ENCODE results near the gene TAF4.
"Not testable (repeated sequence)": the region's sequence is repeated elsewhere in the genome, so short reads cannot be mapped to it uniquely, and the experiment has no call there.

Gene TAF4

DNA sequence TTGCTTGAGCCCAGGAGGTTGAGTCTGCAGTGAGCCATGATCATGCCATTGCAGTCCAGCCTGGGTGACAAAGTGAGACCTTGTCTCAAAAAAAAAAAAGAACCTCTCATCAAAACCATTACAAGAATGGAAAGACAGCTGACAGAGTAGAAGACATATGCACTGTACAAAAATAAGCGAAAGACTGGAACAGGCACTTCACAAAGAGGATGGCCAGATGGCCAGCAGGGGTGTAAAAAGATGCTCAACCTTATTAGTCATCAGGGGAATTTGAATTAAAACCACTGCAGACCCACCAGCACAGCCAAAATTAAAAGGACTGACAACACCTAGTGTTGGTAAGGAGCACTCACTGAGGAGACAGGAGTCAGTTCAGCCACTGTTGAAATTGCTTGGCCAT lies 13.5 kb upstream of the TAF4 start:
- DNase-seq, result no peak

DNA sequence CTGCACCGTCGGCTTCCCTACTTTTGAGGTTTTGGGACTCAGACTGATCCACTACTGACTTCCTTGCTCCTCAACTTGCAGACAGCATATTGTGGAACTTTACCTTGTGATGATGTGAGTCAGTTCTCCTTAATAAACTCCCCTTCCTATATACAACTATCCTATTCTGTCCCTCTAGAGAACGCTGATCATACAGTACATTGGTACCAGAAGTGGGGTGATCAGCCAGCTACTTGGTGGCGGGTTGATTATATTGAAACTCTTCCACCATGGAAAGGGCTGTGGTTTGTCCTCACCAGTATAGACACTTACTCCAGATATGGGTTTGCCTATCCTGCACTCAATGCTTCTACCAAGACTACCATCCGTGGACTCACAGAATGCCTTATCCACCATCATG lies 7.6 kb upstream of the TAF4 start:
- no peak for DNase-seq

DNA sequence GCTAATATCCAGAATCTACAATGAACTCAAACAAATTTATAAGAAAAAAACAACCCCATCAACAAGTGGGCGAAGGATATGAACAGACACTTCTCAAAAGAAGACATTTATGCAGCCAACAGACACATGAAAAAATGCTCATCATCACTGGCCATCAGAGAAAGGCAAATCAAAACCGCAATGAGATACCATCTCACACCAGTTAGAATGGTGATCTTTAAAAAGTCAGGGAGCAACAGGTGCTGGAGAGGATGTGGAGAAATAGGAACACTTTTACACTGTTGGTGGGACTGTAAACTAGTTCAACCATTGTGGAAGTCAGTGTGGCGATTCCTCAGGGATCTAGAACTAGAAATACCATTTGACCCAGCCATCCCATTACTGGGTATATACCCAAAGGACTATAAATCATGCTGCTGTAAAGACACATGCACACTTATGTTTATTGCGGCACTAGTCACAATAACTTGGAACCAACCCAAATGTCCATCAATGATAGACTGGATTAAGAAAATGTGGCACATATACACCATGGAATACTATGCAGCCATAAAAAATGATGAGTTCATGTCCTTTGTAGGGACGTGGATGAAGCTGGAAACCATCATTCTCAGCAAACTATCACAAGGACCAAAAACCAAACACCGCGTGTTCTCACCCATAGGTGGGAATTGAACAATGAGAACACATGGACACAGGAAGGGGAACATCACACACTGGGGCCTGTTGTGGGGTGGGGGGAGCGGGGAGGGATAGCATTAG lies 6.2 kb upstream of the TAF4 start:
- not testable (repeated sequence) for DNase-seq

GRCh38 chr20:62069741-62070216 lies 4.1 kb upstream of the TAF4 start:
- no peak for DNase-seq

GRCh38 chr20:62068997-62069396 lies 3.3 kb upstream of the TAF4 start:
- DNase-seq, result no peak

DNA sequence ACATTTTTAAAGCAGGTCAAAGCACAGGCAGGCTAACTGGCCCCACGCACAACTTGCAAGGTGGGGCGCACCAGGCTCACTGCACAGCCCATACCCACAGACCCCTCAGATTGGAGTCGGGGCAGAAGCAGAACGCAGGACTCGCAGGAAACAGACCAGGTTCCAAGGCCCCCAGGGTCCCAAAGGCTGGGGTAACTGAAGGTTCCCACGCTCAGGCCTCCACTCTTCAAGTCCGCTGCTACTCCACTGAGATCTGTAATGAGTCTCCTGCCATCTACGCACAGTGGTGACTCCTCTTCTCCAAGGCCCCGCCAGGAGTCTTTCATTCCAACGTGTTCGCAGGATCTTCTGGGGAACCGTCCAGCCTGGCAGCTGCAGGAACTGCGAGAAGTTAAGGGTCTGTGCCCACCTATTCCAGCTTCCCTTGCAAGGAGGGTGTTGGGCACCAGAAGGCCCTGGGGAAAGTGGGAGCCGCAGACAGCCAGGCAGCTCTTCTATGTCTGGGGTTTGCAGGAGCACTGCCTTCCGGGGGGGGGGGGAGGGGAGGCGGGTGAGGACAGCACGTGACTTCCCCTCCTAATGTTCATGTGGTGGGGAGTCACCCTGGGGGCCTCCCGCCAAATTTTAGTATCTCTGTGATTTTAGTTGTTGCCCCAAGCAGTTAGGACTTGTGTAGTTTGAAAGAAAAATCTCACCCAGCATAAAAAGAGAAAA lies 2.0 kb upstream of the TAF4 start:
- no peak for DNase-seq

DNA sequence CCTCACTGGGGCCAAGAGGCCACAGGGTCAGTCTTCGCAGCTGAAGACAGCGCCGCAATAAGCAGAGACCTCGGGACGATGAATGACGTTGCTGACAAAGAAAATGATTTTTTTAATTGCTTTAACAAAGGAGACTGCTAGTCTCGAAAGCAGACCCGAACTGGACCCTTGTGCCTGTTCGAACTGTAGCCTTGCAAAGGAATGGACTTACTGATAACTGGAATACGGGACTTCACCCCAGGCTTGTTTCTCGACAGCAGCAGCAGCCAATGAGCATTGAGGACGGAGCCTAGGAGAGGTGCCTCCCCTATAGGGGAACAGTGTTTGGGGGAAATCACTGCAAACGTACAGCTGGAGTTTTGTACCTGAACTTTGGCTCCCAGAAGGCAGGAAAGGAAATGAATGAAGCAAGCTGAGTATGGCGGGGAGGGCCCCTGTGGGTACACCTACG lies 1.3 kb upstream of the TAF4 start:
- DNase-seq, result no peak

- DNase-seq, result peak; percentile 64
These were observed 780 bp upstream of the TAF4 start for GRCh38 chr20:62066339-62066982.

GRCh38 chr20:62064770-62065673 lies 659 bp downstream of the TAF4 start:
- no peak for DNase-seq

DNA sequence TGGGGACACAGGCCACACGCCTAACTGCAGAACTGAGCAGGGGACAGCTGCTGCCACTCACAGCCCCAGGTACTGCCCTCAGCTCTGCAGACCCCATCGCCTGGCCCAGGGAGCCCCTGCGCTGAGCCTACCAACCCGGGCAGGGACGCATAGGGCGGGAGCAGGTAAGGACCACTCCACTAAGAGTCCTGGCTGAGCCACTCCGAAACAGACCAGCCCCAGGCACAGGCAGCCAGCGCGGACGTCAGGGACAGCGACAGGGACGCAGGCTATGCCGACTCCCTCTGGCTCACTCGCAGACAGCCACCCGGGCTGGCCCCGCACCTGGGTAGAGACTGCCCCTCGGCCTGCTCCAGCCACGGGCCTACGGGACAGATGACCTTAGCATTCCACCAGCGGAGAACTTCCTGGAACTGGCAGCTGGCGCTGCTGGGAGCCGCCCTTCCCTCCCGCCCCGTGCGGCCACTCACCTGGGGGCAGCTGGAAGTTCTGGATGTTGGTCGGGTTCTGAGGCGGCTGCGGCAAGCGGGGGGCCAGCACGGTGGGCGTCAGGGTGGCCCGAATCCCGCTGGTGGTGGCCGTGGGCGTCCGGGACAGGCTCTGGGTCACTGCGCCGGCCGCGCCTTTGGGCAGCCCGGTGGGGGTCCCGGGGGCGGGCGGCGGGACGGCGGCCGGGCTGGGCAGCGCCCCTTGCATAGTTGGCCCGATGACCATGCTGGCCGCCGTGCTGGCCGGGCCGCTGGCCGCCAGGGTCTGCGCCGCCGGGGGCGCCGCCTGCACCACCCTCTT lies 1.5 kb downstream of the TAF4 start:
- no peak for DNase-seq

DNA sequence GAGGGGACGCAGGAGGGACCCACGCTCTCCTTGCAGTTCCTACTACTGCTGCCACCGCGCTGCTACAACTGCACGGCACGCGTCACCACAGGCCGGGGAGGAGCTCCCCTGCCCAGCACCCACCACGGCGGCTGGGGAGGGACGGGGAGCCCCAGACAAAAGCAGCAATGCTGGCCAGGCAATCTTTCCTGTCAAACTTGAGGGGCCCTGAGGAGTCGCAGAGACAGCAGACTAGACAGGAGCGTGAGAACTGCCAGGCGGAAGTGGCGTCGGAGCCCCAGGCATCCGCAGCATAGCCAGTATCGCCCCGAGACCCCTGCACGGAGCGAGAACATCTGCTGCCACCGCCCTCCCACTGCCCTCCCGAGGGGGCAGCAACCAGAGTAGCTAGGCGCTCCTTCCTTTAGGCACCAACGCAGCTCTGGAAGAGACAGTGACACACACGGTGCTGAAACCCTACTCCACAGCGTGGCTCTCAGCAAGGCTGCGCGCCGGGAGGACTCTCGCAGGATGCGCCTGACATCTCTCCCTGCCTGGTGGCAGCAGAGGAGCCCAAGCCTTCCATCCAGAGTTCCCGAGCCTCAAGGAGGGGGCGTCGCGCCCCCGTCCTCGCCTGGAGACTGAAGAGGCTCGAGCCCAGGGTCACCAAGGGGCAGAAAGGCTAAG lies 2.2 kb downstream of the TAF4 start:
- no peak for DNase-seq

DNA sequence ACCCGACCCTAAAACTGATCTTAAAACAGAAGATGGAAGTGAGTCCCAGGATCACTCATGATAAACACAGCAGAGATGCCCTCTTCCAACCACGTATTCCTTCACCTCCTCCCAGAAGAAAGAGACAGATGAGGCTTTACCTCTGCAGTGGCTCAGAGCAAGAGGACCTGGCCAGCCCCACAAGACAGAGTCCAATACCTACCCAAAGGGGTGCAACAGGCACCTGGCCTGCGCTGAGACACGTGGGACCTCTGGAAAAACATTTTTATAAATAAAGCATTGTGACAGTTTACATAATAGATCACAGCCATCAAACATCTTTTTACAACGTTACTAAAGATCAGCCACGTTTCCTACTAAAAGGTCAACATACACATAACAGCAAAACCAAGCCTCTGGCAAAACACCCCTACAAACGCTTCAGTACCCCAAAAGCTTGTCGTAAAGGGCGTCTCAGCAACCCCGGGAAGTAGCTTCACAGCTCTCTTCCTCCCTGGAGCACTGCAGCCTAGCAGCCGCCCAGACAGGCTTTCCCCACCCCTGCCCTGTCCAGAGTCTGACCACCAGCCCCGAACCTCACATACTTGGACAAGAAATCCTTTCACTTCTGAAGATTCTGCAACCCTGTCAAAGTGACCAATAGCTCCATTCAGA lies 2.9 kb downstream of the TAF4 start:
- no peak for DNase-seq

DNA sequence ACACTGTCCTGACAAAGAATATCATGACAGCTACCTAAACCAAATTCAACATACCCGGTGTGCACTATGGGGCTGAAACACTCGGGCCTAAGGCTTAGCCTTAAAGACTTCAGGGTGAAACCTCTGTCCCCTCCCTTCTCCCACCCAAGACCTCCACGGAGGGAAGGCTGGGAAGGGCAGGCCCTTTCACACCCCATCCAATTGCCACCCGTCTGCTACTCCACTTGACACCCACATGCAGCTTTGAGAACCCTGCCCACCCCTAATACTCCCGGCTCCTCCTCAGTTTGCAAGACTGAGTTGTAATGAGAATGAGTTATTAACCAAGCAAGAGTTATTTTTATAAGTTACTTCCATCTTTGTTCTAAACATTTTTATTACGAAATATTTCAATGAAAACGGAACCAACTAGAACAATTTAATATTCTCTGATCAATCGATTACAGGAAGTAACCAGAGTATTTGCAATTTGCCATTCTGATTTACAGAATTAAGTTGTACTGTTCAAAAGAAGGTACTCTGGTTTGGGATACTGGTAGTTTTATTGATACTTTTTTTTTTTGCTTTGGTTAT lies 3.7 kb downstream of the TAF4 start:
- no peak for DNase-seq

- no peak for DNase-seq
These were observed 4.8 kb downstream of the TAF4 start for GRCh38 chr20:62060631-62061541.

DNA sequence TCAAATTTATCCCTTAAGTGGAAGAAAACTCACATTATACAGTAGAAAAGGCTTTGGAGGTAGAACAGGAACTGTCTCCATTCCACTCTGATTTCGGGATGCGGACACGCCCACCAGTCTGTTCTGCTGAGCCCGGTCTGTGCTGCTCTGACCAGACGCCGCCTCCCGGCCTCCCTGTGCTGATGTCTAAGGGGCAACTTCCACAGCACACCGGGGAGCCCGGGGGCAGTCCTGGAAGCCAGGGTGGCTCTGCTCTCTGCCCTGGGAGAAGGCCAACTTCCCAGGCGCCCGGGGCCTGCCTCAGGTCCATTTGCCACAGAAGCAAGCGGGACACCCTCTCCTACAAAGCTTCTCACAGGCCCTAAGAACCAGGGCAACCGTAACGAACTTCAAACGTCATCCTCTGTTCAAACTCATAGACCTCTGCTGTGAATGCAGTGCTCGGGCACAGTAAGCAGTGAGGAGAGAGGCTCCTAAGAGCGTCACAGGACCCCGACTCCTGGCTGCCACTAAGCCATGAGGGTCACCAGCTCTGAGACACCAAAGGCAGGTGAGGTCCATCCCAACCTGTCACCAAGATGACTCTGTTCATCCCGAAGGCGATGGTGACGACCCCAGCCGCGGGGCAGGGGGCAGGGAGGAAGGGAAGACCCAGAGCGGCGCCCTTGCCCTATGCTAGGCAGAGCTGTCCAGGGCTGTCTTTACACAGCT lies 5.6 kb downstream of the TAF4 start:
- DNase-seq, result no peak

GRCh38 chr20:62059401-62059800 lies 6.3 kb downstream of the TAF4 start:
- DNase-seq, result no peak

GRCh38 chr20:62058941-62059340 lies 6.7 kb downstream of the TAF4 start:
- no peak for DNase-seq

DNA sequence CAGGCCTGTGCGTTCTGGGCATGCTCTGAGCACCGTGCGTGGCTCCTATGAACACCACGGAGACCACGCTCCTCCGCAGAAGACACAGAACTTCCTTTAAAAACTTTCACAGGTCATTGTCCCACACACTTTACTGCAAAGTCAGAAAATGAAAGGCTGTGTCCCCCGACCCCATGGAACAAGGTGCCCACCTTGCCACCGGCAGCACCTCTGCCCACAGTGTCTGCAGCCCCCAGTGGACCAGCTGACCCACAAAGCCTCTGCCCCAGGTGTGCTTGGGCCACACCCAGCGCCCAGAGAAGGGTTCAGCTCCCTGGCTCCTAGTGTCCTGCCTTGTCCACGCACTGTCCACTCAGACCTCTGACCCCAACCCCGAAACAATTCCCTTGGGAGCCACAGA lies 8.7 kb downstream of the TAF4 start:
- no peak for DNase-seq

- DNase-seq, result no peak
These were observed 9.3 kb downstream of the TAF4 start for GRCh38 chr20:62056377-62056776.
